ENCODE data around the gene ZDHHC7. TPM values are rescaled to one million over a fixed set of nuclear protein-coding genes. Genes with fewer than 3 reads are reported as not detected.

ZDHHC7 gene
- total RNA-seq, 2 donors from 2014 or later, result 17.5 to 39.2 TPM

GRCh38 chr16:84959784-84960417 lies 51.4 kb downstream of the ZDHHC7 start:
- Histone ChIP-seq H3K36me3 (replicated peaks in 1 of 2; ENCODE audit: insufficient read depth in 1 of 2, low read depth in 2 of 2) (no peaks in the 10 kb centered on the region), H3K27ac (no peak overlapping the region), H3K27me3 (no peaks in the 10 kb centered on the region), H3K4me3 (no peak overlapping the region), H3K9me3 (no peaks in the 10 kb centered on the region), H3K4me1 (peaks cover 11% of the 10 kb centered on the region)
- 81 to 88% methylated on average over 17 of the region's 17 CpGs for WGBS, 2 donors
- no peak for DNase-seq
- TF ChIP-seq, protein P1, sequence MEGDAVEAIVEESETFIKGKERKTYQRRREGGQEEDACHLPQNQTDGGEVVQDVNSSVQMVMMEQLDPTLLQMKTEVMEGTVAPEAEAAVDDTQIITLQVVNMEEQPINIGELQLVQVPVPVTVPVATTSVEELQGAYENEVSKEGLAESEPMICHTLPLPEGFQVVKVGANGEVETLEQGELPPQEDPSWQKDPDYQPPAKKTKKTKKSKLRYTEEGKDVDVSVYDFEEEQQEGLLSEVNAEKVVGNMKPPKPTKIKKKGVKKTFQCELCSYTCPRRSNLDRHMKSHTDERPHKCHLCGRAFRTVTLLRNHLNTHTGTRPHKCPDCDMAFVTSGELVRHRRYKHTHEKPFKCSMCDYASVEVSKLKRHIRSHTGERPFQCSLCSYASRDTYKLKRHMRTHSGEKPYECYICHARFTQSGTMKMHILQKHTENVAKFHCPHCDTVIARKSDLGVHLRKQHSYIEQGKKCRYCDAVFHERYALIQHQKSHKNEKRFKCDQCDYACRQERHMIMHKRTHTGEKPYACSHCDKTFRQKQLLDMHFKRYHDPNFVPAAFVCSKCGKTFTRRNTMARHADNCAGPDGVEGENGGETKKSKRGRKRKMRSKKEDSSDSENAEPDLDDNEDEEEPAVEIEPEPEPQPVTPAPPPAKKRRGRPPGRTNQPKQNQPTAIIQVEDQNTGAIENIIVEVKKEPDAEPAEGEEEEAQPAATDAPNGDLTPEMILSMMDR (IDR thresholded peaks at IDR 0.05), result no peak
- TF ChIP-seq POLR2A (IDR thresholded peaks at IDR 0.05), result no peak
- intact Hi-C loops (cut with DNase I), result loop anchor here (5.0 kb wide), 1 partner anchor 198 kb away; no protein-coding TSS in a partner anchor
- ATAC-seq, result no peak

DNA sequence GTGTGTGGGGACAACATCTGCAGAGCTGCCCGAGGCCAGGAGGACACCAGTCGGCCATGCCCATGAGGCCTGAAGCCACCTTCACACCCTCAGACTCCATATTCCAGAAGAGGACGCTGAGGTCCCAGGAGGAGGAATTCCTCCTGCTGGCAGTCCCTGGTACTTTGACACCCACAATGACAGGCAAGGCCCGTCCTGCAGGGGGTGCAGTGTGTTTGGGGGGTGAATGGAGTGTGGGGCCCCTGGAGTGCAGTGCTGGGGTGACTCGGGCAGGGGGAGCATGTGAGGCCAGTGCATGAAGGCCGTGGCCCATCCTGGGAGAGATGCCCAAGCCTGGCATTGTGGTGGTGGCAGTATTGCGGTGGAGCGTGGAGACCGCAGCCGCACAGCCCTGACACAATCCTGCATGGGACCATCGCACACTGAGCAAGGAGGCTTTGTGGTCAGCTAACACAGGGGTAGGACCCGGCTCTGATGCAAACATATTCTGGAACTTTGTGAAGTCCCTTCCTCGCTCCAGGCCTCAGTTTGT lies 52.2 kb downstream of the ZDHHC7 start:
- no peak for ATAC-seq
- no peak for TF ChIP-seq POLR2A (IDR thresholded peaks at IDR 0.05)
- TF ChIP-seq, protein P1 (IDR thresholded peaks at IDR 0.05), result no peak
- 93 to 100% methylated on average over 2 to 13 of the region's 13 CpGs for whole genome bisulfite sequencing, 2 donors

DNA sequence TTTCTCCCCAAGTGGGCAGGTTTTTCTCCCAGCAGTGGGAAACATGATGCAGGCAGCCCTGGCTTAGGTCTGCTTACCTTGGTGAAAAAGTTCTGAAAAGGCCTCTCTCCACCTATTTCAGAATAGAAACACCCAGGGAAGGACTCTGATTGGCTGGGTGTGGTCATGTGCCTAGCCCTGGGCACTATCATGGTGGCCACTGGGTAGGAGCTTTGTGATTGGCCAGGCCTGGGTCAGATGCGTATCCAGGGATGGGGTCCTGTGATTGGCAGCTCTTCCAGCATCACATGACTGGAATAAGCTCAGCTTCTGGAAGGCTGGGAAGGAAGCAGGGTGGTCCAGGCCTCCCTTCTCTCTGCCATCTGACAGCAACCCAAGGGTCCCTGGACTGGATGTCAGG lies 53.5 kb downstream of the ZDHHC7 start:
- ATAC-seq (no peak), DNase-seq (no peak)
- H3K4me3 ChIP-seq, result no peak overlapping the region
- H3K36me3 ChIP-seq (replicated peaks in 1 of 2; ENCODE audit: insufficient read depth in 1 of 2, low read depth in 2 of 2), result no peaks in the 10 kb centered on the region
- TF ChIP-seq, protein P1 (IDR thresholded peaks at IDR 0.05), result no peak
- TF ChIP-seq POLR2A (IDR thresholded peaks at IDR 0.05), result no peak
- H3K27me3 ChIP-seq, result no peaks in the 10 kb centered on the region
- H3K4me1 ChIP-seq, result peaks cover 24% of the 10 kb centered on the region
- intact Hi-C loops (cut with DNase I), result no loop called here
- H3K9me3 ChIP-seq, result no peaks in the 10 kb centered on the region
- H3K27ac ChIP-seq, result no peak overlapping the region
- 100% methylated on average over 1 of the region's 1 CpG; no CpG with 5 or more reads in 1 of the 2 donors for WGBS, 2 donors

More for the DNA sequence above, 52.2 kb downstream of the ZDHHC7 start:
- peaks cover 16% of the 10 kb centered on the region for H3K4me1 ChIP-seq
- no peaks in the 10 kb centered on the region for H3K9me3 ChIP-seq
- no peaks in the 10 kb centered on the region for H3K36me3 ChIP-seq (replicated peaks in 1 of 2; ENCODE audit: insufficient read depth in 1 of 2, low read depth in 2 of 2)
- intact Hi-C loops (cut with DNase I), result no loop called here
- no peaks in the 10 kb centered on the region for H3K27me3 ChIP-seq
- no peak overlapping the region for H3K27ac ChIP-seq
- DNase-seq, result no peak
- H3K4me3 ChIP-seq, result no peak overlapping the region

DNA sequence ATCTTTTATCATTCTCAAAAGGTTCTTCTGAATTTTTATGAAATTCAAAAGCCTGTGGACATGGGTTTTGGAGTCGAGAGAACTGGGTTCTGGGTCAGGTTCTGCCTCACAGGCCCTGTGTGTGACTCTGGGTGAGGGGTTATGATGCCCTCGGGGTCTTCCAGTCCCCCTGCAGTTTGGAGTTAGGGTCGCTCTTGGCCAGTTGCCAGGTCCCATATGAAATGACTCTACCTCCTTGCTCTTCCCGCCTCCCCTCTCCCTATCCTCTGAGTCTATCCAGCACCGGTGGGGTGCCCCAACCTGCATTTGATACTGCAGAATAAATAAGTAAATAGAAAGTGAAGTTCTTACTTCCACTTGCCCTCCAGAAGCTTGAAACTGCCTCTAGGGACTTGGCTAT lies 54.1 kb downstream of the ZDHHC7 start:
- ATAC-seq (no peak), DNase-seq (no peak)
- Histone ChIP-seq H3K9me3 (no peaks in the 10 kb centered on the region), H3K27me3 (no peaks in the 10 kb centered on the region), H3K4me3 (no peak overlapping the region), H3K4me1 (peaks cover 30% of the 10 kb centered on the region), H3K36me3 (replicated peaks in 1 of 2; ENCODE audit: insufficient read depth in 1 of 2, low read depth in 2 of 2) (no peaks in the 10 kb centered on the region), H3K27ac (no peak overlapping the region)
- 78 to 88% methylated on average over 4 to 5 of the region's 5 CpGs for WGBS, 2 donors
- no peak for TF ChIP-seq POLR2A (IDR thresholded peaks at IDR 0.05)
- TF ChIP-seq, protein P1 (IDR thresholded peaks at IDR 0.05), result no peak
- intact Hi-C loops (cut with DNase I), result no loop called here

- H3K4me3 ChIP-seq, result no peak overlapping the region
- peak overlapping the region; percentile 15 to 59 (median 41) for H3K27ac ChIP-seq
- H3K4me1 ChIP-seq, result peaks cover 35% of the 10 kb centered on the region
- no peaks in the 10 kb centered on the region for H3K27me3 ChIP-seq
- DNase-seq, result peak; percentile 89 to 94 (median 94)
- no peaks in the 10 kb centered on the region for H3K9me3 ChIP-seq
- no peaks in the 10 kb centered on the region for H3K36me3 ChIP-seq (replicated peaks in 1 of 2; ENCODE audit: insufficient read depth in 1 of 2, low read depth in 2 of 2)
- TF ChIP-seq, protein P1 (IDR thresholded peaks at IDR 0.05), result no peak
- no peak for TF ChIP-seq POLR2A (IDR thresholded peaks at IDR 0.05)
- 39 to 40% methylated on average over 1 to 4 of the region's 6 CpGs for WGBS, 2 donors
- peak; percentile 85 for ATAC-seq
- intact Hi-C loops (cut with DNase I), result no loop called here
These were observed 55.9 kb downstream of the ZDHHC7 start for GRCh38 chr16:84955427-84955826.

Data from body of pancreas (tissue), 4 donors.